H9 (cell line): Measurements from ENCODE around the gene MACROD1. TPM values are rescaled to one million over a fixed set of nuclear protein-coding genes. Genes with fewer than 3 reads are reported as not detected.

Source experiments
- DNase-seq: peaks from one replicate; pipeline ENCODE4 v3.0.0-alpha.2; 2017
- H2AFZ ChIP-seq: one replicate; pipeline ENCODE4 v1.6.1; 2013; ENCODE audit warnings: mild to moderate bottlenecking, low read length, control low read depth, moderate library complexity
- H2AK5ac ChIP-seq: 2 replicates; pipeline ENCODE4 v1.6.1; 2013; ENCODE audit warnings: low read length, control low read depth, mixed read lengths; ENCODE audit not compliant: insufficient read length
- H2BK120ac ChIP-seq: one replicate; pipeline ENCODE4 v1.6.1; 2013; ENCODE audit warnings: low read depth, mild to moderate bottlenecking, low read length, control low read depth, inconsistent platforms; ENCODE audit not compliant: poor library complexity, severe bottlenecking
- H2BK12ac ChIP-seq: 2 replicates; pipeline ENCODE4 v1.6.1; 2013; ENCODE audit warnings: low read length, control low read depth, mixed read lengths, low read depth; ENCODE audit not compliant: insufficient read length
- H2BK15ac ChIP-seq: 2 replicates; pipeline ENCODE4 v1.6.1; 2013; ENCODE audit warnings: low read depth, low read length, control low read depth
- H2BK20ac ChIP-seq: one replicate; pipeline ENCODE4 v1.6.1; 2013; ENCODE audit warnings: low read depth, mild to moderate bottlenecking, low read length, control low read depth, inconsistent platforms; ENCODE audit not compliant: poor library complexity, severe bottlenecking
- H2BK5ac ChIP-seq: 2 replicates; pipeline ENCODE4 v1.6.1; 2013; ENCODE audit warnings: low read length, control low read depth, mixed read lengths; ENCODE audit not compliant: insufficient read length
- H3K14ac ChIP-seq: 2 replicates; pipeline ENCODE4 v1.6.1; 2013; ENCODE audit warnings: low read length, control low read depth; ENCODE audit not compliant: insufficient read depth
- H3K18ac ChIP-seq: 2 replicates; pipeline ENCODE4 v1.6.1; 2013; ENCODE audit warnings: low read depth, mild to moderate bottlenecking, mixed read lengths, low read length, control low read depth; ENCODE audit not compliant: insufficient read length
- H3K23ac ChIP-seq: 2 replicates; pipeline ENCODE4 v1.6.1; 2013; ENCODE audit warnings: low read length, control low read depth, mixed read lengths, low read depth; ENCODE audit not compliant: insufficient read length
- H3K23me2 ChIP-seq: 2 replicates; pipeline ENCODE4 v1.6.1; 2013; ENCODE audit warnings: low read depth, mild to moderate bottlenecking, mixed read lengths, low read length, control low read depth; ENCODE audit not compliant: insufficient read length, poor library complexity, severe bottlenecking
- H3K27ac ChIP-seq: 2 replicates; pipeline ENCODE4 v1.5.1; 2013; ENCODE audit warnings: low read length, control low read depth, mixed read lengths, low read depth; ENCODE audit not compliant: insufficient read length
- H3K27me3 ChIP-seq: 2 replicates; pipeline ENCODE4 v1.6.1; 2013; ENCODE audit warnings: low read length, control low read depth, inconsistent platforms; ENCODE audit not compliant: insufficient read depth
- H3K4ac ChIP-seq: 2 replicates; pipeline ENCODE4 v1.6.1; 2013; ENCODE audit warnings: low read depth, mild to moderate bottlenecking, control low read depth, inconsistent platforms, low read length, moderate library complexity
- H3K4me1 ChIP-seq: 2 replicates; pipeline ENCODE4 v1.6.1; 2013; ENCODE audit warnings: low read length, control low read depth, inconsistent platforms; ENCODE audit not compliant: insufficient read depth
- H3K4me2 ChIP-seq: 2 replicates; pipeline ENCODE4 v1.6.1; 2013; ENCODE audit warnings: low read length, control low read depth, mixed read lengths; ENCODE audit not compliant: insufficient read length, insufficient read depth
- H3K56ac ChIP-seq: 2 replicates; pipeline ENCODE4 v1.6.1; 2013; ENCODE audit warnings: low read depth, mild to moderate bottlenecking, mixed read lengths, low read length, control low read depth; ENCODE audit not compliant: insufficient read length
- H3K79me1 ChIP-seq: 2 replicates; pipeline ENCODE4 v1.6.1; 2013; ENCODE audit warnings: low read depth, mild to moderate bottlenecking, moderate library complexity, low read length, control low read depth, inconsistent platforms; ENCODE audit not compliant: insufficient read depth, poor library complexity, severe bottlenecking
- H3K79me2 ChIP-seq: 2 replicates; pipeline ENCODE4 v1.6.1; 2013; ENCODE audit warnings: low read length, control low read depth, inconsistent platforms; ENCODE audit not compliant: insufficient read depth
- H3K9ac ChIP-seq: 2 replicates; pipeline ENCODE4 v1.6.1; 2013; ENCODE audit warnings: low read length, control low read depth, mixed read lengths; ENCODE audit not compliant: insufficient read length; ENCODE audit errors: extremely low read depth
- H3K9me3 ChIP-seq: one replicate; pipeline ENCODE4 v1.6.1; 2013; ENCODE audit warnings: low read depth, low read length, inconsistent platforms; ENCODE audit not compliant: control insufficient read depth
- H3T11ph ChIP-seq: one replicate; pipeline ENCODE4 v1.6.1; 2013; ENCODE audit warnings: mild to moderate bottlenecking, low read length, control low read depth, inconsistent platforms
- H4K20me1 ChIP-seq: one replicate; pipeline ENCODE4 v1.6.1; 2013; ENCODE audit not compliant: control insufficient read depth, insufficient read length, insufficient read depth
- H4K5ac ChIP-seq: 2 replicates; pipeline ENCODE4 v1.6.1; 2013; ENCODE audit warnings: low read depth, mild to moderate bottlenecking, mixed read lengths, low read length, control low read depth; ENCODE audit not compliant: insufficient read length
- H4K8ac ChIP-seq: replicated peaks from 2 replicates; pipeline ENCODE4 v1.6.1; 2013; ENCODE audit warnings: low read length, control low read depth, mixed read lengths, low read depth; ENCODE audit not compliant: insufficient read length
- H4K91ac ChIP-seq: 2 replicates; pipeline ENCODE4 v1.6.1; 2013; ENCODE audit warnings: low read depth, mild to moderate bottlenecking, moderate library complexity, mixed read lengths, low read length, control low read depth; ENCODE audit not compliant: insufficient read length
- H3K27ac Mint-ChIP-seq, 3 experiments: 2 replicates in 2 of 3; 3 replicates in 1 of 3; pipeline ENCODE4 v1.8.0; 2020 to 2021; ENCODE audit warnings: mixed read lengths in 3 of 3, mild to moderate bottlenecking in 1 of 3, moderate library complexity in 1 of 3
- H3K27me3 Mint-ChIP-seq: 2 replicates; pipeline ENCODE4 v1.8.0; 2021; ENCODE audit warnings: low read depth, mild to moderate bottlenecking, moderate library complexity, mixed read lengths
- H3K36me3 Mint-ChIP-seq, 3 experiments: 2 replicates in 2 of 3; 3 replicates in 1 of 3; pipeline ENCODE4 v1.8.0; 2020 to 2021; ENCODE audit warnings: low read depth in 3 of 3, mixed read lengths in 3 of 3; ENCODE audit not compliant: insufficient read depth in 1 of 3
- H3K4me1 Mint-ChIP-seq, 2 experiments: 2 replicates each; pipeline ENCODE4 v1.8.0; 2020; ENCODE audit warnings: mixed read lengths in 2 of 2
- H3K4me3 Mint-ChIP-seq, 2 experiments: 2 replicates in 1 of 2; 3 replicates in 1 of 2; pipeline ENCODE4 v1.8.0; 2020 to 2021; ENCODE audit warnings: mild to moderate bottlenecking in 2 of 2, mixed read lengths in 2 of 2, moderate library complexity in 1 of 2
- H3K9me3 Mint-ChIP-seq, 2 experiments: 2 replicates in 1 of 2; 3 replicates in 1 of 2; pipeline ENCODE4 v1.8.0; 2020; ENCODE audit warnings: mild to moderate bottlenecking in 2 of 2, mixed read lengths in 2 of 2, moderate library complexity in 1 of 2
- CTCF ChIP-seq: fragments of 200-600 bp; sonication (generic); conservative IDR thresholded peaks from 3 replicates; pipeline ENCODE4 v1.8.0; 2021; ENCODE audit warnings: antibody characterized with exemption, mild to moderate bottlenecking
- WGBS: extraction: QIAGEN DNeasy Blood & Tissue Kit; methylation state at CpG from one replicate; pipeline ENCODE4 v1.1.7; 2013; ENCODE audit warnings: missing lambda C conversion rate, low lambda C conversion rate, mixed read lengths; ENCODE audit not compliant: insufficient read length; ENCODE audit errors: extremely low coverage; 5-methylcytosine and 5-hydroxymethylcytosine counted together
- total RNA-seq: library from RNA; stranded (reverse); gene quantifications from 2 replicates; pipeline ENCODE4 v1.2.1, GENCODE V29; 2021

MACROD1 gene
- total RNA-seq, 1 experiment from 2014 or later, result 21.2 TPM

DNA sequence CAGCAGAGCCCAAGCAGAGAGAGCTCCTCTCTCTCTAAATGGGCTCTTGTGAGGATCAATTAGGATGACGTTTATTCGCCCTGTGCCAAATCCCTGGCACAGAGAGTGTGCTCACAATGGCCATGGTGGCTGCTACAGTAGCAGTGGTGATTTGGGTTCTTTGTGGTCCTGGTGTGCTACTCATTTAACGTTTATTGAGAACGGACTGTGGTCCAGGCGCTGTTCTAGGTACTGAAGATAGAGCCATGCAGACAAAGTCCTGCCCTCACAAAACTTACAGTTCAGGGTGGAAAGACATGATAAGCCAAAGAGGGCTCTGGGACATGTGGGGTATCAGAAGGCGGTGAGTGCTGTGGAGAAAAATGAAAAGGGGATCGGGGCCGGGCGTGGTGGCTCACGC lies 174.4 kb downstream of the MACROD1 start:
- no peak overlapping the region for H2AK5ac ChIP-seq
- no peak for TF ChIP-seq CTCF
- no peak overlapping the region for H3K23ac ChIP-seq
- DNase-seq, result no peak
- peaks cover 24% of the 10 kb centered on the region for H3K79me1 ChIP-seq
- no peak overlapping the region for H3T11ph ChIP-seq
- peaks cover 7% of the 10 kb centered on the region; the same call in 1 of the 2 replicates for H3K79me2 ChIP-seq
- no peaks in the 10 kb centered on the region for H3K9me3 ChIP-seq
- H3K4me3 Mint-ChIP-seq, result no peak overlapping the region
- no peak overlapping the region for H3K18ac ChIP-seq
- H4K8ac ChIP-seq, result no peak overlapping the region
- no peak overlapping the region for H3K14ac ChIP-seq
- no peaks in the 10 kb centered on the region for H3K27me3 ChIP-seq
- H4K5ac ChIP-seq, result no peak overlapping the region
- H3K27ac Mint-ChIP-seq, result peak overlapping the region in 1 of 3 experiments; percentile 75; a peak in 2 of 7 replicates
- H3K27me3 Mint-ChIP-seq, result no peaks in the 10 kb centered on the region
- no peak overlapping the region for H2BK12ac ChIP-seq
- no peaks in the 10 kb centered on the region; a peak in 1 of 5 replicates for H3K9me3 Mint-ChIP-seq
- peaks cover 48 to 85% (median 75%) of the 10 kb centered on the region in 3 experiments; a peak in 6 of 7 replicates for H3K36me3 Mint-ChIP-seq
- no peak overlapping the region for H3K56ac ChIP-seq
- H3K4ac ChIP-seq, result no peak overlapping the region
- H3K27ac ChIP-seq, result no peak overlapping the region
- no peak overlapping the region for H3K9ac ChIP-seq
- no peak overlapping the region for H3K4me2 ChIP-seq
- peaks cover 6% of the 10 kb centered on the region in 2 experiments for H3K4me1 Mint-ChIP-seq
- H2BK15ac ChIP-seq, result no peak overlapping the region
- peaks cover 10% of the 10 kb centered on the region for H3K23me2 ChIP-seq
- H2BK20ac ChIP-seq, result no peak overlapping the region
- H2AFZ ChIP-seq, result no peak overlapping the region
- no peak overlapping the region for H2BK5ac ChIP-seq
- H2BK120ac ChIP-seq, result no peak overlapping the region
- peaks cover 7% of the 10 kb centered on the region; the same call in 1 of the 2 replicates for H3K4me1 ChIP-seq
- no peaks in the 10 kb centered on the region for H4K20me1 ChIP-seq
- no CpG with 5 or more reads among the region's 10 CpGs for WGBS
- H4K91ac ChIP-seq, result no peak overlapping the region
